Parathyroid adenoma (tissue), 2 donors: Measurements from ENCODE around the gene C3orf18.

ENCODE experiments used
- H2AFZ ChIP-seq: fragments of 300-600 bp; sonication (generic); one replicate; pipeline ENCODE4 v1.7.0; 2017; ENCODE audit warnings: antibody characterized with exemption, mild to moderate bottlenecking
- H3K27ac ChIP-seq: fragments of 300-600 bp; sonication (generic); one replicate; pipeline ENCODE4 v1.7.0; 2017
- H3K27me3 ChIP-seq: fragments of 300-600 bp; sonication (generic); one replicate; pipeline ENCODE4 v1.7.0; 2017; ENCODE audit warnings: low read length; ENCODE audit not compliant: control insufficient read depth, insufficient read depth
- H3K36me3 ChIP-seq: fragments of 300-600 bp; sonication (generic); one replicate; pipeline ENCODE4 v1.7.0; 2017; ENCODE audit warnings: low read length; ENCODE audit not compliant: control insufficient read depth, insufficient read depth
- H3K4me1 ChIP-seq: fragments of 300-600 bp; sonication (generic); one replicate; pipeline ENCODE4 v1.7.0; 2017; ENCODE audit warnings: control low read depth
- H3K4me2 ChIP-seq: fragments of 300-600 bp; sonication (generic); one replicate; pipeline ENCODE4 v1.7.0; 2017; ENCODE audit warnings: low read length
- H3K4me3 ChIP-seq: fragments of 300-600 bp; sonication (generic); one replicate; pipeline ENCODE4 v1.7.0; 2017; ENCODE audit warnings: low read depth, low read length
- H3K79me2 ChIP-seq: fragments of 300-600 bp; sonication (generic); one replicate; pipeline ENCODE4 v1.7.0; 2017; ENCODE audit warnings: control low read depth
- H3K9ac ChIP-seq: fragments of 300-600 bp; sonication (generic); one replicate; pipeline ENCODE4 v1.7.0; 2017; ENCODE audit warnings: mild to moderate bottlenecking
- H3K9me3 ChIP-seq: fragments of 300-600 bp; sonication (generic); one replicate; pipeline ENCODE4 v1.7.0; 2017; ENCODE audit warnings: low read length; ENCODE audit not compliant: control insufficient read depth
- CTCF ChIP-seq: fragments of 300-600 bp; sonication (generic); IDR thresholded peaks from one replicate; pipeline ENCODE4 v1.7.0; 2017; ENCODE audit warnings: antibody characterized with exemption, mild to moderate bottlenecking
- donor health status: primary hyperparathyroidism.

Gene C3orf18

GRCh38 chr3:50532062-50532705, 35.4 kb downstream of the C3orf18 start:
- no peak overlapping the region for H3K4me3 ChIP-seq
- H3K27me3 ChIP-seq, result no peaks in the 10 kb centered on the region
- no peaks in the 10 kb centered on the region for H3K9me3 ChIP-seq
- TF ChIP-seq CTCF, result no peak
- H3K79me2 ChIP-seq, result no peaks in the 10 kb centered on the region
- no peak overlapping the region for H3K9ac ChIP-seq
- no peaks in the 10 kb centered on the region for H3K4me1 ChIP-seq
- no peaks in the 10 kb centered on the region for H3K36me3 ChIP-seq
- no peak overlapping the region for H3K27ac ChIP-seq
- no peak overlapping the region for H3K4me2 ChIP-seq
- no peak overlapping the region for H2AFZ ChIP-seq

GRCh38 chr3:50531201-50531600, 36.3 kb downstream of the C3orf18 start:
- Histone ChIP-seq H3K36me3 (no peaks in the 10 kb centered on the region), H3K9me3 (no peaks in the 10 kb centered on the region), H3K4me1 (no peaks in the 10 kb centered on the region), H3K27me3 (no peaks in the 10 kb centered on the region), H3K4me2 (no peak overlapping the region), H3K4me3 (no peak overlapping the region), H3K9ac (no peak overlapping the region), H3K27ac (no peak overlapping the region), H3K79me2 (no peaks in the 10 kb centered on the region), H2AFZ (no peak overlapping the region)
- no peak for TF ChIP-seq CTCF

GRCh38 chr3:50530001-50530970, 37.3 kb downstream of the C3orf18 start:
- TF ChIP-seq CTCF, result no peak
- Histone ChIP-seq H3K36me3 (no peaks in the 10 kb centered on the region), H2AFZ (peak overlapping the region; percentile 70), H3K9me3 (no peaks in the 10 kb centered on the region), H3K4me1 (no peaks in the 10 kb centered on the region), H3K4me2 (no peak overlapping the region), H3K79me2 (no peaks in the 10 kb centered on the region), H3K9ac (no peak overlapping the region), H3K4me3 (no peak overlapping the region), H3K27ac (no peak overlapping the region), H3K27me3 (no peaks in the 10 kb centered on the region)

- no peaks in the 10 kb centered on the region for H3K4me1 ChIP-seq
- no peaks in the 10 kb centered on the region for H3K9me3 ChIP-seq
- H3K9ac ChIP-seq, result no peak overlapping the region
- H3K27ac ChIP-seq, result no peak overlapping the region
- no peaks in the 10 kb centered on the region for H3K27me3 ChIP-seq
- no peak overlapping the region for H2AFZ ChIP-seq
- no peak overlapping the region for H3K4me2 ChIP-seq
- H3K79me2 ChIP-seq, result no peaks in the 10 kb centered on the region
- TF ChIP-seq CTCF, result no peak
- H3K4me3 ChIP-seq, result no peak overlapping the region
- H3K36me3 ChIP-seq, result no peaks in the 10 kb centered on the region
Observed at GRCh38 chr3:50525987-50526386, 41.6 kb downstream of the C3orf18 start.
